GM12878 (cell line): ENCODE measurements around the gene EBP.

Source experiments
- BCLAF1 ChIP-seq: fragments of 450-650 bp; IDR thresholded peaks from 2 replicates; pipeline ENCODE4 v1.6.1; 2017; ENCODE audit warnings: antibody characterized with exemption, mild to moderate bottlenecking, moderate library complexity
- BHLHE40 ChIP-seq, 2 experiments: fragments of 450-650 bp in 1 of 2; IDR thresholded peaks; 2 replicates each; pipeline ENCODE4 v1.6.1; 2011 to 2017; ENCODE audit warnings: low read depth in 2 of 2, borderline replicate concordance in 1 of 2, improper control_type of control experiment in 1 of 2, low read length in 1 of 2, mild to moderate bottlenecking in 1 of 2
- CEBPZ ChIP-seq: fragments of 150-350 bp; IDR thresholded peaks from 2 replicates; pipeline ENCODE4 v1.6.1; 2016; ENCODE audit warnings: low read depth, low read length
- CTCF ChIP-seq, 3 experiments: IDR thresholded peaks in 2 of 3; conservative IDR thresholded peaks in 1 of 3; 2 replicates each; pipeline ENCODE4 v1.5.1; 2011; ENCODE audit warnings: low read depth in 3 of 3, low read length in 3 of 3, mild to moderate bottlenecking in 3 of 3, control low read depth in 2 of 3, moderate library complexity in 2 of 3, inconsistent platforms in 1 of 3, mixed read lengths in 1 of 3; ENCODE audit not compliant: control insufficient read depth in 2 of 3, insufficient read depth in 1 of 3; ENCODE audit errors: extremely low read depth in 1 of 3
- EZH2 ChIP-seq: IDR thresholded peaks from 2 replicates; pipeline ENCODE4 v1.6.1; 2012; ENCODE audit warnings: low read depth, mild to moderate bottlenecking, control low read depth, inconsistent platforms, low read length, borderline replicate concordance; ENCODE audit not compliant: control insufficient read depth
- RAD21 ChIP-seq: IDR thresholded peaks from 2 replicates; pipeline ENCODE4 v1.6.1; 2011; ENCODE audit warnings: mild to moderate bottlenecking, low read depth, low read length, moderate library complexity; ENCODE audit not compliant: insufficient read depth
- TARDBP ChIP-seq: IDR thresholded peaks from 2 replicates; pipeline ENCODE4 v1.6.1; 2016; ENCODE audit warnings: borderline replicate concordance
- ZNF24 ChIP-seq: fragments of 450-650 bp; IDR thresholded peaks from 2 replicates; pipeline ENCODE4 v1.6.1; 2017; ENCODE audit warnings: antibody characterized with exemption, mild to moderate bottlenecking

GRCh38 chrX:48521353-48522243 is at the start of gene EBP:
- TF ChIP-seq EZH2 (no peak), BCLAF1 (no peak), CTCF (IDR thresholded peaks at IDR 0.05 in 2 of 3, conservative IDR thresholded peaks at IDR 0.05 in 1 of 3; ENCODE audit: control insufficient read depth in 2 of 3, extremely low read depth in 1 of 3, insufficient read depth in 1 of 3, low read depth in 3 of 3, low read length in 3 of 3) (no peak), TARDBP (no peak), BHLHE40 (IDR thresholded peaks at IDR 0.05; ENCODE audit: borderline replicate concordance in 1 of 2, low read depth in 2 of 2, low read length in 1 of 2) (peak; percentile 81 to 92; a peak in 3 of 4 replicates), ZNF24 (no peak), RAD21 (no peak), CEBPZ (no peak)
